ENCODE data around the gene ARL2.
"Not testable (repeated sequence)": the region's sequence is repeated elsewhere in the genome, so short reads cannot be mapped to it uniquely, and the experiment has no call there.

ARL2 gene

DNA sequence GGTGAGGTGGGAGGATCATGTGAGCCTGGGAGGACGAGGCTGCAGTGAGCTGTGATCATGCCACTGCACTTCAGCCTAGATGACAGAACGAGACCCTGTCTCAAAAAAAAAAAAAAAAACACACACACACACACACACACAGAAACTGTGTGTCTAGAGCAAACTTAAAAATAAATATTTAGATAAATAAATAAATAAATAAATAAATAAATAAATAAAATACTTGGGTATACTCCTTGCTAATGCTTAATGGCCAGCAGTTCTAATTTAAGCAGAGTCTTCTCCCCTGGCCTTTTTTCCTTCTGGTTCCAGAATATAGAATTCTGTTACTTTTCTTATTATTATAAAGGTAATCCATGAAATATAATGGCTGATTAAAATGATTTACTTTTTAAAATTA lies 5.1 kb upstream of the ARL2 start:
- DNase-seq: no peak

DNA sequence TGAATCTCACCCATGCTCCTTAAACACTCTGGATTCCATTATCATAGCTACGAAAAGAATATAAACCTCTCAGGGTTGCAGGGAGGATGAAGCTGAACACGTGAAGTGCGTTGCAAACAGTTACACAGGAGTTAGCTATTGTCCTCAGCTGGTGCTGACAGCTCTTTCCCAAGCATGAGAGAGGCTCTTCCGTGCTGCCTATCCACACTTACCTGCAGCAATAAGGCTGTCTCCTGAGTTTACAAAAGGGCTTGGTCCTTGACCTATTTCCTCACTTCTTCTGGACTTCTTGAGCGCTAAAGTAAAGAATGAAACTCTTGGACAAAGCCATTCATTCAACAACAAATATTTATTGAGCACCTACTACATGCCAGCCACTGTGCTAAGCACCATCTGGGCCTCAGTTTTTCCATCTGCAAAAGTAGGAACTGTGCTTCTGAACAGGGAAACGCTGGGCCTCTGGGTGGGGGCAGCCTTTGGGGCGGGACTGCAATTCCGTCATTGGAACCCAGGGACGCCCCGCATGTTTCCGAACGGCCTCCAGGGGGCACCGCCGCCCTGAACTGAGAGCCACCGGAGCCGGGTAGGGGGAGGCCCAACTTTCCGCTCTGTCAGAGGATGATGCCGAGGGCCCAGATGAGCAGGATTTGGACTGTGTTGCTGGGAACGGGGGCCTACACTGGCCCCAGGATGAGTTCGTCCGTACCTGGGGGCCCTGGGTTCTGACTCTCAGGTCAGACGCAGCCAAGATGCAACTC lies 651 bp upstream of the ARL2 start:
- peak; percentile 81 to 83 for DNase-seq

DNA sequence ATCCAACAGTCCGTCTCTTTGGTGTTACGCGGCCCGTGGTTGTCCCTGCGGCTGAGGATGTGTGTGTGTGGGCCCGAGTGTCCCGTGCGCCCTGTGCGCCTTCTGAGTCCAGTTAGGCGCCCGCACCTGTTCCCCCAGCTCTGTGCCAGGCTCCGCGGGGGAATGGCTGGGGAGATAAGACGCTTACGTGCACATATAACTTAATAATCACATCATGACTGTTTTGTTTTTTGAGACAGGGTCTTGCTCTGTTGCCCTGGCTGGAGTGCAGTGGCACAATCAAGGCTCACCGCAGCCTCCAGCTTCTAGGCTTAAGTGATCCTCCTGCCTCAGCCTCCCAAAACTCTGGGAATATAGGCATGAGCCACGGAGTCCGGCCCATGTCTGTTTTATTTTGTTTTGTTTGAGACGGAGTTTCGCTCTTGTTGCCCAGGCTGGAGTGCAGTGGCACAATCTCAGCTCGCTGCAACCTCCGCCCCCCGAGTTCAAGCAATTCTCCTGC lies 817 bp downstream of the ARL2 start:
- DNase-seq: peak in 1 of 2 experiments; percentile 49

DNA sequence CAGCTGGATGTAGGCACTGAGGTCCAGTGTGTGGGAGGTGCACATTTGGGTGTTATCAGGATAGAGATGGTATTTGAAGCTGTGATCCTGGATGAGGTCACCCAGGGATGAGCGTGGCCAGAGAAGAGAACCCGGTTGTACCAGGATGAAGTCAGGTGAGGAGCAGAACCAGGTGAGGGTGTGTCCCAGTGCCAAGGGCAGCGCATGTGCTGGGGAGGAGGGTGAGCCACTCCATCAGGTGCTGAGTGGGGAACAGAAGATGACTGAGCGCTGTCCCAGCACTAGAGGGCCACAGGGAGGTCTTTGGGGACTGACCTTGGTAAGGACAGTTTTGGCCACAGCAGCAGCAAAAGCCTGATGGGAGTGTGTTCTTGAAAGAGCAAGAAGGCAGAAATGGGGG lies 2.7 kb downstream of the ARL2 start:
- no peak for DNase-seq

GRCh38 chr11:65017937-65018336 lies 4.0 kb downstream of the ARL2 start:
- no peak for DNase-seq

- no peak for DNase-seq
Observed at GRCh38 chr11:65019824-65020223, 5.9 kb downstream of the ARL2 start.

- DNase-seq: no peak
Observed at GRCh38 chr11:65021003-65021402, 7.0 kb downstream of the ARL2 start.

GRCh38 chr11:65021509-65021908 lies 7.5 kb downstream of the ARL2 start:
- DNase-seq: no peak

- not testable (repeated sequence) for DNase-seq
Observed at GRCh38 chr11:65023502-65023901, 9.5 kb downstream of the ARL2 start.

DNA sequence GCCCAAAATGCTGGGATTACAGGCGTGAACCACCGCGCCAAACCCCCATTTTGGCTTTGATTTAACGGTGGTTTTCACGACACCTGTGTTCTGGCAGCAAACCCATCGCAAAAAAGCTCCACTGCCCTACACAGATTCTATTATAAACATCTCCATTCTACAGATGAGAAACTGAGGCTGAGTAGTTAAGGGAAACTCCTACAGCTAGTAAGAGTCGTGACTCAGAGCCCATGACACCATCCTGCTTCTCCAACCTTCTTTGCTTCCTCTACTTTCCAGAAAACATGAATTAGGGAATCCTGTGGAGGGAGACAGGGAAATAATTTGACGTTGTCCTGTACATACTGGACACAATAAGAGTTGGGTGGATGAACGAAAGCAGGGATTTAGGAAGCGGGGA lies 12.8 kb downstream of the ARL2 start:
- DNase-seq: no peak

DNA sequence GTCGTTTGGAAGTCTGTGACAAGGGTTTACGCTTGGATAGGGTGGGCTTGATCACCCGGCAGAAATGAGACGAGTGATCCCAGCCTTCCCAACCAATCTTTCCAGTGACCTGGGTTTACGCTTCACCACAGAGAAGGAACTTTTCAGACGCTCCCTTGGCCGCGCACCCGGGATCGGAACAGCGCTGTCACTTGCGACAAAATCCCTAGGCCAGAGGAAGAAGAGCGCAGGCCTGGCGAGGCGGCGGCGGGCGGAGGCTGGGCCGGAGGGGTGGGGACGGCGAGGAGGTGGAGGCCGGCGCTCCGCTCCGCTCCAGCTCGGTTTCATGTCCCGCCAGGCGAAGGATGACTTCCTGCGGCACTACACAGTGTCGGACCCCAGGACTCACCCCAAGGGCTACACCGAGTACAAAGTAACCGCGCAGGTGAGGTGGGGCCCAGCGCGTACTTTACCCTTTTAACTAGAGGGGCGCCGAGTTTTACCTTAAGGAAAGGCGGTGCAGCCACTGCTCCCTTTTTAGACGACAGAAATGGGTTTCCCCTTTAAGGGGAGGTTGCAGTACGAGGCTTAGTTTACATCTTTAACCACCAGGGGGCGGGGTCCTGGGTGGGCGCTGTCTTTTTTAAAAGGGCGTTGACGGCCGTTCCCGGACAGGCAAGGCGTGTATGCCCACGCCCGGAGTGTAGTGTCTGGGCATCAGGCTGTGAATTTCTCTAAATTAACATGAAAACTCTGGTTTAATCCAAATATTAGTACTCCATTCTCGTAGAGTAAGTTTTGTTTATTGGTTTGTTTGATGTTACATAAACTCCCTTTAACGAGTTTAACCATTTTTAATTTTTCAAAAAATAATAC lies 13.5 kb downstream of the ARL2 start, which contains the start of gene SNX15:
TSS of gene SNX15 (plus strand) at position 227 of the 855 bp plus-strand sequence. CDS start at position 326, 99 bp downstream.
- peak; percentile 85 to 94 for DNase-seq

DNA sequence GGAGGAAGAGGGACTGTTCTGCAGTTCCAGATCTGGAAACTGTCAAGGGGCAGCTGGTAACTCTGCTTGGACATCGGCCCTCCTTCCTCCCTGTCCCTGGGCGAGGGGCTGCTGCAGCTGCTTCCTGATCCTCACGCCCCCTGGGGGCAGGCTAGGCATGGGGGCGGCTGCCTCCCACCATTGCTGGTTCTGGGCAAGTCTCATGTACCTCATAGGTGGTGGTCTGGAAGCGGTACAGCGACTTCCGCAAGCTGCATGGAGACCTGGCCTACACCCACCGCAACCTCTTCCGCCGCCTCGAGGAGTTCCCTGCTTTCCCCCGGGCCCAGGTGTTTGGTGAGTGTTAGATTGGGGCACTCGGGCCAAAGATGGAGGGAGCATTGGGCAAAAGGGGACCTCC lies 18.3 kb downstream of the ARL2 start:
- DNase-seq: no peak

- no peak for DNase-seq
Observed at GRCh38 chr11:65034423-65034822, 20.5 kb downstream of the ARL2 start.

DNA sequence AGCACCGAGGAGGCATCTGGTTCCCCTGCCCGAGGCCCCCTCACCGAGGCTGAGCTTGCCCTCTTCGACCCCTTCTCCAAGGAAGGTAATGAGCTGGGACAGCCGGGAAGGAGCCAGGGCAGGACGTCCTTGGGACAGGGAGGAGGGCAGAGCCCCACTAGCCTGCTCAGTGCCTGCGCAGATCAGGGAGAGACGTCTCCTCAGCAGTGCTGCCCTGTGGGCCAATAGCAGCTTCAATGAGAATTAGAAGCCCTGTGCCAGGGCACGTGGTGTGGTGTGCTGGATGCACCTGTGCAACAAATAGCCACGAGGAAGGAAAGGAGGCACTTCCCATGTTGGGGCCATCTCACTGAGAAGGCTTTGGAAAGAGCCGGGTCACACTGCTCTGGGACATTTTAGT lies 21.6 kb downstream of the ARL2 start:
- no peak for DNase-seq

GRCh38 chr11:65036931-65037330 lies 23.0 kb downstream of the ARL2 start:
- DNase-seq: no peak

- DNase-seq: no peak
Observed at GRCh38 chr11:65040520-65040846, 26.5 kb downstream of the ARL2 start.

- peak; percentile 96 to 97 for DNase-seq
Observed at GRCh38 chr11:65040847-65041622, 27.1 kb downstream of the ARL2 start, which contains the start of gene SAC3D1. TSS of gene SAC3D1 (plus strand) at chr11:65041210. CDS start at chr11:65041293, 83 bp downstream.

GRCh38 chr11:65042891-65043290 lies 28.9 kb downstream of the ARL2 start:
- DNase-seq: no peak

DNA sequence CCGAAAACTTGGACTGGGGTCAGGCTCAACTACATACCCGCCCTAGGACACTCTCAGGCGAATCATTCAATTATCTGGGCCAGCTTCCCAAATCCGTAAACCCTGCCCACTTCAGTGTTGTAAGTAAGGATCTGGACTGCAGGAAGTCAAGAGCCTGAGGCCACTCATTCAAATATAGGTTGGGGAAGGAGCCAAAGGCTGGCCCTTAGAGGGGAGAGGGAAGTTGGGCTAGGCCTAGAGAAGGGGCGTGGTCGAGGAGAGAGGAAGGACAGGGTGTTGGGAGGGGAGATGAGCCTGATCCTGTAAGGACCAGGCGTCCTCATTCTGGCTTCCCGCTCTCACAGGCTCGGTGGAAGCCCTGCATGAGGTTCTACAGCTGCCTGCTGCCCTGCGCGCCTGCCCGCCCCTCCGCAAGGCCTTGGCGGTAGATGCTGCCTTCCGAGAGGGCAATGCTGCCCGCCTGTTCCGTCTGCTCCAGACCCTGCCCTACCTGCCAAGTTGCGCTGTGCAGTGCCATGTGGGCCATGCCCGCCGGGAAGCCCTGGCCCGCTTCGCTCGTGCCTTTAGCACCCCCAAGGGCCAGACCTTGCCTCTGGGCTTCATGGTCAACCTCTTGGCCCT lies 30.0 kb downstream of the ARL2 start:
- no peak for DNase-seq

GRCh38 chr11:65045061-65045460 lies 31.1 kb downstream of the ARL2 start:
- DNase-seq: no peak

DNA sequence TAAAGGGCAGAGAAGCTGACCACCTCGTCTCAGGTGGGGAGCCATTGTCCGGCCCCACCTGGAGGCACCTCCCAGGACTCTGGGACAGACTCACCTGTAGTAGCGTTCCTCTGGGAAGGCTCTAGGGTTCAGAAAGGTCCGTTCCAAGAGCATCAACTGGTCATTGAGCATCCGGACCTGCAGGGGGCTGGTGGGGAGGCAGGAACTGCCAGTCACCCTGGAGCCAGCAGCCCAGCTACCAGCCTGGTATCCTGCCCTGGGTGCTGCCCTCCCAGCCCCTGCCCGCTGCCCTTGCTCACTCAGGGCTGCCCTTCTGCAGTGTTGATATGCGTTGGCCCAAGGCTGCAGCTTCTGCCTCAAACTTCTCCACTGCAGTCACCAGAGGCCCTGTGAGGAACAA lies 31.8 kb downstream of the ARL2 start:
- DNase-seq: no peak

DNA sequence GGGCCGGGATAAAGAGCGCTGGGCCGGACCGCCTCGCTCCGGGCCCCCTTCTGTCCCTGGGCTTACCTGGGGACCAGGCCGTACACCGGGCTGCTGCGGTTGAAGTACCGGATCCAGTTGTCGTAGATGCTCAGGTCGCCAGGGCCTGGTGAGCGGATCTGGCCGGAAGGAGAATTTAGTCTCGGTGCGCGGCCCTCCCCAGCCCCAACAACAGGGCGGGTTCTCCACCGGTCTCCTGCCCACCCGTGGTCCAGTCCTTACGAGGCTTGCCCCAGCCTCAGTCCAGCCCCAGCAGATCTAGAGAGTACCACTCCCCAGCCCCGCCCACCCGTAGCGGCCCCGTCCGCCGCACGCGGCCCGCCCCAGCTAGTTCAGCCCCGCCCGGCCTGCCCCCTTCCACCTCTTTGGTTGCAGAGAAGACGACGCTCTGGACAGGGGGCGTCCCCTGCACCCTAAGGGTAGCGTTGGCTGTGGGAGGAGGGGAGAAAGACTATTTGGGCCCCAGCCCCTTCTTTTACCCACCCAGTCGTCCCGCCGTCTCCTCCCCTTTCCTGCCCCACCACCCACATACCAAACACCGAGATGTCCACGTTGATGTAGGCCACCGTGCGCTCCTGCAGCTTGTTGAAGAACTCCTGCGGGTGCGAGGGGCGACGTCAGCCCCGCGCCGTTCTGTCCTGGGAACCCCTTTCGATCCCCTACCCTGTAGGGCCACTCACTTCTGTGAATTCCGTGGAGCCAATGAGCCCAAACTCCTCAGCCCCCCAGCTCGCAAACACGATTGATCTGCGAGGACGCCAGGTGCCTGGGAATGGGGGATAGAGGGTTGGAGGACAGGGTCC lies 33.8 kb downstream of the ARL2 start:
- DNase-seq: no peak

Measured in NCI-H524 (cell line).